HG03196 (cell line): ENCODE data around the gene TBC1D17.

Experiments
- ATAC-seq: cut with Tn5 transposase; IDR thresholded peaks from one replicate; pipeline ENCODE4 v1.9.1; 2021; ENCODE audit not compliant: unreplicated experiment

Gene TBC1D17

GRCh38 chr19:49875857-49876421 lies 1.6 kb upstream of the TBC1D17 start:
- ATAC-seq: no peak

GRCh38 chr19:49876422-49877019 lies 981 bp upstream of the TBC1D17 start:
- peak; percentile 46 for ATAC-seq

- peak; percentile 42 for ATAC-seq
These were observed 609 bp downstream of the TBC1D17 start for GRCh38 chr19:49877879-49878743.

GRCh38 chr19:49878744-49879070 lies 1.2 kb downstream of the TBC1D17 start:
- ATAC-seq: no peak

GRCh38 chr19:49879243-49879963 lies 1.9 kb downstream of the TBC1D17 start:
- ATAC-seq: no peak

GRCh38 chr19:49880162-49880869 lies 2.8 kb downstream of the TBC1D17 start:
- no peak for ATAC-seq

- ATAC-seq: no peak
These were observed 3.7 kb downstream of the TBC1D17 start for GRCh38 chr19:49881186-49881585.

GRCh38 chr19:49881672-49882394 lies 4.3 kb downstream of the TBC1D17 start:
- ATAC-seq: no peak

GRCh38 chr19:49882643-49883042 lies 5.1 kb downstream of the TBC1D17 start:
- no peak for ATAC-seq

- no peak for ATAC-seq
These were observed 5.6 kb downstream of the TBC1D17 start for GRCh38 chr19:49883094-49883493.

GRCh38 chr19:49884109-49884508 lies 6.6 kb downstream of the TBC1D17 start:
- ATAC-seq: no peak

- ATAC-seq: no peak
These were observed 7.3 kb downstream of the TBC1D17 start for GRCh38 chr19:49884760-49885159.

- no peak for ATAC-seq
These were observed 9.6 kb downstream of the TBC1D17 start for GRCh38 chr19:49887037-49887664.

GRCh38 chr19:49887665-49888509 lies 10.4 kb downstream of the TBC1D17 start:
- no peak for ATAC-seq

GRCh38 chr19:49888510-49888824 lies 11.0 kb downstream of the TBC1D17 start:
- ATAC-seq: no peak

- ATAC-seq: no peak
These were observed 11.7 kb downstream of the TBC1D17 start for GRCh38 chr19:49889038-49889686.

- ATAC-seq: no peak
These were observed 12.3 kb downstream of the TBC1D17 start for GRCh38 chr19:49889687-49890348.
